ENCODE measurements around the gene SV2B.

The SV2B gene

DNA sequence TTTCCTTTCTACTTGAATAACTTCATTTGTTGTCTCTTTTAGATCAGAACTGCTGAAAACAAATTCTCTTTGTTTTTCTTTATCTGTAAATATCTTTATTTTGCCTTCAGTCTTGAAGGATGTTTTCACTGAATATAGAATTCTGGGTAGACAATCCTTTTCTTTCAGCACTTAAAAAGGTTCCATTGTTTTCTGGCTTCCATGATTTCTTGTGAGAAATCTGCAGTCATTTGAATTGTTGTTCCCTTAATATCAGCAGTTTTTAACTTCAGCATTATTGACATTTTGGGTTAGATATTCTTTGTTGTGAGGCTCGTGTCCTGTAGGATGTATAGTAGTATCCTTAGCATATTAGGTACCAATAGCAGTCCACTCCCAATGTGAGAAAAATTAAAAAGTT, 65.8 kb downstream of the SV2B start:
- H3K4me3 ChIP-seq (ENCODE audit: low read depth, low read length), result no peak overlapping the region
- TF ChIP-seq, protein P1, sequence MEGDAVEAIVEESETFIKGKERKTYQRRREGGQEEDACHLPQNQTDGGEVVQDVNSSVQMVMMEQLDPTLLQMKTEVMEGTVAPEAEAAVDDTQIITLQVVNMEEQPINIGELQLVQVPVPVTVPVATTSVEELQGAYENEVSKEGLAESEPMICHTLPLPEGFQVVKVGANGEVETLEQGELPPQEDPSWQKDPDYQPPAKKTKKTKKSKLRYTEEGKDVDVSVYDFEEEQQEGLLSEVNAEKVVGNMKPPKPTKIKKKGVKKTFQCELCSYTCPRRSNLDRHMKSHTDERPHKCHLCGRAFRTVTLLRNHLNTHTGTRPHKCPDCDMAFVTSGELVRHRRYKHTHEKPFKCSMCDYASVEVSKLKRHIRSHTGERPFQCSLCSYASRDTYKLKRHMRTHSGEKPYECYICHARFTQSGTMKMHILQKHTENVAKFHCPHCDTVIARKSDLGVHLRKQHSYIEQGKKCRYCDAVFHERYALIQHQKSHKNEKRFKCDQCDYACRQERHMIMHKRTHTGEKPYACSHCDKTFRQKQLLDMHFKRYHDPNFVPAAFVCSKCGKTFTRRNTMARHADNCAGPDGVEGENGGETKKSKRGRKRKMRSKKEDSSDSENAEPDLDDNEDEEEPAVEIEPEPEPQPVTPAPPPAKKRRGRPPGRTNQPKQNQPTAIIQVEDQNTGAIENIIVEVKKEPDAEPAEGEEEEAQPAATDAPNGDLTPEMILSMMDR (IDR thresholded peaks at IDR 0.05; ENCODE audit: low read depth, low read length), result no peak

DNA sequence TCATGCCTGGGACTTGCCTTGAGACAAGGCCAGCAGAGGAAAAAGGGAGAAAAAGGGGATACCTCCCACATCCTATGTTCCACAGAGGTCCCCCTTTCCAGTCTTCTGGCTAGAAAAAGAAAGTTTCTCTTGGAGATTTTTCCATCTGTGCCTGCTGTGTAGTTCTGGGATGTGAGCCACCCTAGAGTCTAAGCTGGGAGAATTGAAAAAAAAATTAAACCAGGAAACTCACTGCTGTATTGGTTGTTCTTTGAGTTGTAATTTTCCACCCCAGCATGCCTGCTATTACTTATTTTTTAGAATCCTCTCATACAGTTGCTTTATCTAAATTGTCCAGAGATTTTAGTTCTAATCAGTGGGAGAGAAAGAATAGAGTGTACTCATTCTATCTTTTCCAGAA, 68.4 kb downstream of the SV2B start:
- TF ChIP-seq, protein P1 (IDR thresholded peaks at IDR 0.05; ENCODE audit: low read depth, low read length), result no peak
- no peak overlapping the region for H3K4me3 ChIP-seq (ENCODE audit: low read depth, low read length)

DNA sequence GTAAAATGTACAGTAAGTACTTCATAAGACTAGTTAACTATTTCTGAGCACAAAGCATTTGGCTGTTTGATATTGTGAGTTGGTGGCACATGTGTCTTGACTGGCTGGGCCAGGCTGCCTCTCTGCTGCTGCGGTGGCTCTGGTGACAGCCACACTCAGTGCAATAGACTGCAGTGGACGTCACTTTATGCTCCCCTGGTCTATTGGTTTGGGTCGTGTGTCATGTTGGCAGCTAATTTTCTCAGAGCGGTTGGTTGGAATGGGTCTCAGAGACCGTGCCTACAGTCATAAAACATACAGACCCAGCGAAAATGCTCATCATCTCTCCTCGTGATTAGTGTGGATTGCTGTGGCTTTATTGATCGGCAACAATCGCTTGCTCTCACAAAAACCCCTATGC, 71.3 kb downstream of the SV2B start:
- no peak overlapping the region for H3K4me3 ChIP-seq (ENCODE audit: low read depth, low read length)
- TF ChIP-seq, protein P1 (IDR thresholded peaks at IDR 0.05; ENCODE audit: low read depth, low read length), result no peak

DNA sequence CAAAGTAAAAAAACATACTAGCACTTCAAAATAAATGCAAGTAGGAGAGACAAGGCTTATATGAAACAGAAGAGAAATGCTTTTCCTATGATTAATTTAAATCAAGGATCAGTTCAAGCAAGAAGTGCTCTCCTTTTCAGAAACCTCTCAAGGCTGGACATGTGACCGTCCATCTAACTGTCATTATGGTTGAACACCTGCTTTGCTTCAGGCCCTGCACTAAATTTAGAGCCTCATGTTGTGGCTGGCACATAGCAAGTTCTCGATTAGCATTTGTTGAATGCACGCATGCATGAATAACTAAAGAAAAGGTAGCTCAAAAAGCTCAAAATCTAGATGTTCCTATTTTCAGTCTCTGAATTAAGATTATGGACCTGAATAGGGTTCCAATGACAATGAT, 82.0 kb downstream of the SV2B start:
- TF ChIP-seq, protein P1 (IDR thresholded peaks at IDR 0.05; ENCODE audit: low read depth, low read length), result no peak

DNA sequence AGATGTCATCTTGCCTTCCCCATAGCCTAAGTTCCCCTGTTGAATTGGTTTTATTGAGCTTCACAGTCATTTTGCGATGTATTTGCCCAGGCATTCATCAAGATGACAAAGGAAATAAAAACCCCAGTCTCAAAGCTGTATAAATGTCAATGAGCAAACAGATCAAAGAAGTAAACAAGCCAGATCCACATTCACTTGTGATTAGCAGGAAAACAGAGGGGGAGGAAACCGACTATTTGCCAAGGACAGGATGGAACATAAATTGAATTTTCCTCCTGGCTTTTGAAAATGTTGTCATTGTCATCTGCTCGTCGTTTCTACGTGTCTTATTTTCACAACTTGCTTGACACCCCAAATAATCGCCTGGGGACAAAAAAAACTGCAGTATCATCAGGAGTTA, 83.5 kb downstream of the SV2B start:
- TF ChIP-seq, protein P1 (IDR thresholded peaks at IDR 0.05; ENCODE audit: low read depth, low read length), result no peak
- H3K4me3 ChIP-seq (ENCODE audit: low read depth, low read length), result no peak overlapping the region

More for the DNA sequence above, 82.0 kb downstream of the SV2B start:
- no peak overlapping the region for H3K4me3 ChIP-seq (ENCODE audit: low read depth, low read length)

DNA sequence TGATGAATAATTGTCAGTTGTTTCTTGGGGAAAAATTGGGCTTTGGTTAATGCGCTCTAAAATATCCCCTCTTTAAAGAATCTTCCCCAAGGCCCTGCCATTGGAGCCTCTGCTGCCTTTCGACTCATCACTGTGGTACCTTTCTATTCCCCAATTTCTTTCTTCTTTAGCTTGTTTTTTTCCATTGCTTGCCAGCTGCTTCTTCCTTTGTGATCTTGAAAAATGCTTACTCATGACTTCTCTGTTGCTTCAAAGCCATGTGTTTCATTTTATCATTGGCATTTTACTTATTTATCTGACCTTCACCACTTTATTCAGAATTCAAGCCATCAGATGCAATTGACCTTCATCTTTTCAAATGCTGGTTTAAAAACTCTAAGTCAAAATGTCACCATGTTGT, 84.4 kb downstream of the SV2B start:
- TF ChIP-seq, protein P1 (IDR thresholded peaks at IDR 0.05; ENCODE audit: low read depth, low read length), result no peak
- no peak overlapping the region for H3K4me3 ChIP-seq (ENCODE audit: low read depth, low read length)

DNA sequence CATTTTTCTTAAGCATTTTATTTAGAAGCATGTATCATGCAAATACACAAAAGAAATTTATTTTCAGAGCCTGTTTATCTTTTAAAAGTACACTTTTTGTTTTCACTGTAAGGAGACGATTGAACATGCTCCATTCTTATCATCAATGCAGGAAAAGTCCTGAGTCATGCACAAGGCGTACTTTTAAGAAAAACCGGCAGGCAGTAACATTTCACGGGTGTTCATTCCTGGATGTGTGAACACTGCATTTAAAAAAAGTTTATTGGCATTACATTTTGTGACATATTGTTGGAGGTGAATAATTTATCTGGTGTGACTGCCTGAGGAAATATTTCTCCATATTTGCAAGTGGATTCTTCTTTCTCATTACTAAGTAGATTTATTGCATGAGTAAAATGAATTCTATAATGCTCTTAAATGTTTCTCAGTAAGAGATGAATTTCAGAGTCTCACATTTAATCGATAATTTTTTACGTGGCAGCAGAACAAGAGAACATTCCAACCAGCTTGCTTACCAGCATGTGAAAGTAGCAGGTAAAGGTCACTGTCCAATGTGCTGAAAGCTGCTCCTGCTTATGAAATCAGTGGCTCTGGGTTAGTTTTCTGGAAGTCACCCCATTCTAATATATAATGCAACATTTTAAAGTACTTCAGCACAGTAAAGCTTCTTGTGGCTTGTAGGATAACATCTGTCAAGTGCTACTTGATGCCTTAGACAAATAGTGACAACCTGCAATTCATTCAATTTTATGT, 87.0 kb downstream of the SV2B start:
- TF ChIP-seq, protein P1 (IDR thresholded peaks at IDR 0.05; ENCODE audit: low read depth, low read length), result no peak
- no peak overlapping the region for H3K4me3 ChIP-seq (ENCODE audit: low read depth, low read length)

Measured in WI38 (cell line).